ENCODE measurements around the gene OR2G6.
"Not testable (repeated sequence)": the region's sequence is repeated elsewhere in the genome, so short reads cannot be mapped to it uniquely, and the experiment has no call there.

The OR2G6 gene

GRCh38 chr1:248507773-248508172 is at the start of gene OR2G6:
OR2G6 (plus strand) TSS chr1:248508073; CDS start chr1:248521647, 13,574 bp downstream.
- not testable (repeated sequence) for DNase-seq (ENCODE audit: low read depth)

GRCh38 chr1:248459117-248459516 is 48.8 kb upstream of the OR2G6 start:
- not testable (repeated sequence) for H3K4me3 ChIP-seq (ENCODE audit: low read length); DNase-seq (ENCODE audit: low read depth)

More at GRCh38 chr1:248507773-248508172, at the start of gene OR2G6:
- H3K4me3 ChIP-seq (ENCODE audit: low read length) = not testable (repeated sequence)

- TF ChIP-seq CTCF (IDR thresholded peaks at IDR 0.05; ENCODE audit: insufficient read depth, low read depth, low read length, missing control alignments) = no peak
- no peak overlapping the region for H3K4me3 ChIP-seq (ENCODE audit: low read length)
- no peak for DNase-seq (ENCODE audit: low read depth)
These were observed 36.7 kb upstream of the OR2G6 start for GRCh38 chr1:248471154-248471553.

GRCh38 chr1:248472111-248472510 is 35.8 kb upstream of the OR2G6 start:
- H3K4me3 ChIP-seq (ENCODE audit: low read length); DNase-seq (ENCODE audit: low read depth): not testable (repeated sequence)

- DNase-seq (ENCODE audit: low read depth); H3K4me3 ChIP-seq (ENCODE audit: low read length): not testable (repeated sequence)
These were observed 34.8 kb upstream of the OR2G6 start, which contains the start of gene OR2T3 for GRCh38 chr1:248473051-248473450. OR2T3 (plus strand) TSS chr1:248473351; CDS start chr1:248473351, 0 bp downstream.

GRCh38 chr1:248475660-248476059 is 32.2 kb upstream of the OR2G6 start:
- not testable (repeated sequence) for H3K4me3 ChIP-seq (ENCODE audit: low read length); DNase-seq (ENCODE audit: low read depth)

GRCh38 chr1:248481686-248482579 is 25.9 kb upstream of the OR2G6 start:
- not testable (repeated sequence) for DNase-seq (ENCODE audit: low read depth); H3K4me3 ChIP-seq (ENCODE audit: low read length)

GRCh38 chr1:248488289-248488688 is 19.6 kb upstream of the OR2G6 start, which contains the start of gene OR2T5:
OR2T5 (plus strand) TSS chr1:248488589; CDS start chr1:248488589, 0 bp downstream.
- not testable (repeated sequence) for DNase-seq (ENCODE audit: low read depth); H3K4me3 ChIP-seq (ENCODE audit: low read length)

GRCh38 chr1:248496661-248497060 is 11.2 kb upstream of the OR2G6 start:
- not testable (repeated sequence) for H3K4me3 ChIP-seq (ENCODE audit: low read length); DNase-seq (ENCODE audit: low read depth)

GRCh38 chr1:248500305-248501035 is 7.4 kb upstream of the OR2G6 start:
- H3K4me3 ChIP-seq (ENCODE audit: low read length); DNase-seq (ENCODE audit: low read depth): not testable (repeated sequence)

- not testable (repeated sequence) for H3K4me3 ChIP-seq (ENCODE audit: low read length); DNase-seq (ENCODE audit: low read depth)
These were observed 2.3 kb downstream of the OR2G6 start for GRCh38 chr1:248510217-248510616.

- DNase-seq (ENCODE audit: low read depth) = no peak
- no peak overlapping the region for H3K4me3 ChIP-seq (ENCODE audit: low read length)
- TF ChIP-seq CTCF (IDR thresholded peaks at IDR 0.05; ENCODE audit: insufficient read depth, low read depth, low read length, missing control alignments) = no peak
These were observed 14.0 kb downstream of the OR2G6 start for GRCh38 chr1:248521856-248522255.

GRCh38 chr1:248537449-248537848 is 29.6 kb downstream of the OR2G6 start:
- not testable (repeated sequence) for DNase-seq (ENCODE audit: low read depth); H3K4me3 ChIP-seq (ENCODE audit: low read length)

- DNase-seq (ENCODE audit: low read depth); H3K4me3 ChIP-seq (ENCODE audit: low read length): not testable (repeated sequence)
These were observed 39.5 kb downstream of the OR2G6 start for GRCh38 chr1:248547383-248547782.

GRCh38 chr1:248551027-248551426 is 43.2 kb downstream of the OR2G6 start:
- not testable (repeated sequence) for H3K4me3 ChIP-seq (ENCODE audit: low read length); DNase-seq (ENCODE audit: low read depth)

- DNase-seq (ENCODE audit: low read depth); H3K4me3 ChIP-seq (ENCODE audit: low read length): not testable (repeated sequence)
These were observed 54.8 kb downstream of the OR2G6 start, which contains the start of gene OR2T29 for GRCh38 chr1:248562672-248563071. OR2T29 (minus strand) TSS chr1:248562772; CDS start chr1:248559491, 3,281 bp downstream.

All from epithelial cell of esophagus (primary cell).